Suppressor macrophage (primary cell): ENCODE data around the gene STKLD1.
"Not testable (repeated sequence)": the region's sequence is repeated elsewhere in the genome, so short reads cannot be mapped to it uniquely, and the experiment has no call there.

Source experiments
- DNase-seq, 4 experiments: peaks; one replicate each; pipeline ENCODE4 v3.0.0-alpha.2; 2020 to 2022

The STKLD1 gene

GRCh38 chr9:133386338-133386737 lies 10.2 kb downstream of the STKLD1 start:
- no peak for DNase-seq

GRCh38 chr9:133387680-133388079 lies 11.5 kb downstream of the STKLD1 start:
- DNase-seq, result no peak

GRCh38 chr9:133389025-133389557 lies 12.9 kb downstream of the STKLD1 start:
- no peak for DNase-seq

- DNase-seq, result no peak
Observed at GRCh38 chr9:133389562-133389961, 13.4 kb downstream of the STKLD1 start.

- DNase-seq, result no peak
Observed at GRCh38 chr9:133390713-133391112, 14.5 kb downstream of the STKLD1 start.

GRCh38 chr9:133391449-133391848 lies 15.3 kb downstream of the STKLD1 start:
- not testable (repeated sequence) for DNase-seq

GRCh38 chr9:133392308-133392707 lies 16.1 kb downstream of the STKLD1 start:
- DNase-seq, result not testable (repeated sequence)

GRCh38 chr9:133393399-133393798 lies 17.2 kb downstream of the STKLD1 start:
- no peak for DNase-seq

GRCh38 chr9:133394687-133395271 lies 18.6 kb downstream of the STKLD1 start:
- DNase-seq, result no peak

GRCh38 chr9:133396952-133397351 lies 20.8 kb downstream of the STKLD1 start:
- DNase-seq, result peak in 2 of 4 experiments; percentile 14 to 24

GRCh38 chr9:133397370-133397769 lies 21.2 kb downstream of the STKLD1 start:
- DNase-seq, result no peak

GRCh38 chr9:133397895-133398294 lies 21.7 kb downstream of the STKLD1 start:
- DNase-seq, result no peak

GRCh38 chr9:133400292-133400691 lies 24.1 kb downstream of the STKLD1 start:
- no peak for DNase-seq

GRCh38 chr9:133401588-133401987 lies 25.4 kb downstream of the STKLD1 start:
- no peak for DNase-seq

GRCh38 chr9:133402689-133403088 lies 26.5 kb downstream of the STKLD1 start:
- no peak for DNase-seq

GRCh38 chr9:133403766-133404453 lies 27.7 kb downstream of the STKLD1 start:
- peak in 3 of 4 experiments; percentile 23 to 60 (median 34) for DNase-seq

GRCh38 chr9:133404454-133405002 lies 28.4 kb downstream of the STKLD1 start:
- no peak for DNase-seq

GRCh38 chr9:133405508-133406438 lies 29.6 kb downstream of the STKLD1 start:
- no peak for DNase-seq

GRCh38 chr9:133406480-133407307 lies 30.5 kb downstream of the STKLD1 start:
- peak; percentile 82 to 90 (median 86) for DNase-seq

GRCh38 chr9:133408042-133408441 lies 31.9 kb downstream of the STKLD1 start:
- no peak for DNase-seq

GRCh38 chr9:133415170-133415569 lies 39.0 kb downstream of the STKLD1 start:
- DNase-seq, result no peak
